H54 (cell line): Measurements from ENCODE around the gene KNG1.
"Not testable (repeated sequence)": the region's sequence is repeated elsewhere in the genome, so short reads cannot be mapped to it uniquely, and the experiment has no call there.

Source experiments
- DNase-seq: peaks from one replicate; pipeline ENCODE4 v3.0.0; 2011; ENCODE audit warnings: low spot score, mixed read lengths; ENCODE audit not compliant: insufficient read length
- FAIRE-seq: peaks from 3 replicates; lab custom pipeline; 2011; peaks lifted over from hg19 to GRCh38; lab: Jason Lieb, UNC
- POLR2A ChIP-seq: IDR thresholded peaks from 2 replicates; pipeline ENCODE4 v1.6.1; 2011; ENCODE audit warnings: low read depth, mild to moderate bottlenecking, low read length

KNG1 gene

GRCh38 chr3:186694288-186695032 is 22.7 kb upstream of the KNG1 start:
- FAIRE-seq (no peak), DNase-seq (no peak)
- TF ChIP-seq POLR2A = no peak

DNA sequence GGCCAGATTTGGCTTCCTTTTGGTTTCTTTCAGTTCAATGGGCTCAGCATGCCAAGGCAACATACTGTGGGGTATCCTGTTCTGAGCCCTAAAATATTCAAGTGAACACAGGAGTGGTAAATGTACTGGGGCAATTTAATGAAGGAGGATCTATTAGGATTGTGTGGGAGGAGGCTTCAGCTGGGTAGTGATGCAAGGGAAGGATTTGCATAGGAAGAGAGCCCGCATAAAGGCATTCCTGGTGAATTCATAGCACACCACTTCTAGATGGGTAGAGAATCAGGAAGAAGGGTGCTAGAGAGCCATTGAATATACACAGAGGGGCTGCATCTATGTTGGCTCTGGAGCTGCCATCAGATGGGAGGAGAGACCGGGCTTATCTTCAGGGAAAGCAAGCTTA is 20.6 kb upstream of the KNG1 start:
- no peak for FAIRE-seq
- DNase-seq = no peak
- no peak for TF ChIP-seq POLR2A

- no peak for DNase-seq
- TF ChIP-seq POLR2A = no peak
- FAIRE-seq = no peak
Observed at GRCh38 chr3:186697510-186697909, 19.6 kb upstream of the KNG1 start.

DNA sequence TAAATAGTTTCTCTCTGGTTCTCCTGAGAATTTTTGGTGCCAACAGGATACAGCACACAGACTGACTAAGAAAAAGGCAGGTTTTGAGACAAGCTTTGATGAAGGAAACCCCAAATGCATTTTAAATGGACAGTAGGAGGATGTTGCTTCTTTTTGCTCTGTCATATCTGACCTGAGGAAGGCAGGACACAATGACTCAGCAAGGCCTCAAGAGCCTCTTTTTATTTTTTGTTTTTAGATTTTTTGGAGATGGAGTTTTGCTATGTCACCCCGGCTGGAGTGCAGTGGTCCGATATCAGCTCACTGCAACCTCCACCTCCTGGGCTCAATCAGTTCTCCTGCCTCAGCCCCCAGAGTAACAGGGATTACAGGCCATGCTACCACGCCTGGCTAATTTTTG is 16.9 kb upstream of the KNG1 start:
- FAIRE-seq (no peak), DNase-seq (no peak)
- no peak for TF ChIP-seq POLR2A

- not testable (repeated sequence) for DNase-seq, FAIRE-seq
Observed at GRCh38 chr3:186702451-186702850, 14.7 kb upstream of the KNG1 start.

- no peak for TF ChIP-seq POLR2A
- DNase-seq = no peak
- no peak for FAIRE-seq
Observed at GRCh38 chr3:186705882-186706780, 11.0 kb upstream of the KNG1 start.

DNA sequence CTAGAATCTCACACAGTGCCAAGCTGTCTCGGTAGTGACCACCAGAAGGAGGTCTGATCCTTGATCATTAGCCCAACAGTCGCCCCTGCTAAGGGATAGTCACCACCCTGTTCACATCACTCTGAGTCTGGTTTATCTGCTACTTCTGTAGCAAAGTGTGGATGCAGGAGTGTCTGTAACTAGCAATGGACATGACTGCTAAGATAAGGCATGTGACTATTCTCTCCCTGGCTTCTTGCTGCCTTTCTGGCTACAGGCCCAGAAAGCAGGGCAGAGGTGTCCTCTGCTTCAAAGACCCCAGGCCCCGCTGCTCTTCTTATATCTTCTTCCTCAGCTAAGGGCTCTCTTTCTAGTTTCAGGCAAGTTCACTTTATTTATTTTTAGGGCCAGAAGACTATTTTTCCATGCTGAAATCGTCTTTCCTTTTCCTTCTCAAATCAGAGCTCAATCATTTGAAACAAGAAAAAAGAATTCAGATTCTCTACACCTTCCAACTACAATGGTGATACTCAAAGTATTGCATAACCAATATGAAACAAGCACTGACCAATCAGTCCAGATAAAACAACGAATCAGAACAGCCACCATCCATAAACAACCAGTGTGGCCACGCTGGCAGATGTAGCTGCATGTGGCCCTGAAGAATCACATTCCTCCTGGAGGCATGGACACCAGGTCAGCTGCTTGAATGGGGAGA is 8.0 kb upstream of the KNG1 start:
- no peak for TF ChIP-seq POLR2A
- DNase-seq (no peak), FAIRE-seq (no peak)

DNA sequence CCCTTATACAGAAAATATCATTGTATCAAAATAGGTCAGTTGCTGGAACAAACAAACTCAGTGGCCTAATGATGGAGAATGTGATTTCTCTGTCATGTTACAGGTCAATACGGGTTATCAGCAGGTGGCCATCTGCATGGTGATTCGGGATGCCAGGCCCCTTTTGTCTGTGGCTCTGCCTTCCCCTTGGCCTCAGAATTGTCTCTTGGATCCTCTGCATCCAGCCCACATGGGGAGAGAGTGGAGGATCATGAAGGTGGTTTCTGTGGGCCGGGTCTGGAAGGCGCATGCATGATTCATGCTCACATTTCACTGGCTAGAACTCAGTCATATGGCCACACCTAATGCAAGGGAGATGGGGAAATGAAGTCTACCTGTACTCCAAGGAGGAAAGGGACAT is 6.5 kb upstream of the KNG1 start:
- not testable (repeated sequence) for FAIRE-seq, DNase-seq

- no peak for FAIRE-seq
- no peak for TF ChIP-seq POLR2A
- no peak for DNase-seq
Observed at GRCh38 chr3:186713499-186713898, 3.7 kb upstream of the KNG1 start.

- FAIRE-seq (no peak), DNase-seq (no peak)
- TF ChIP-seq POLR2A = no peak
Observed at GRCh38 chr3:186719945-186720739, 3.0 kb downstream of the KNG1 start.

DNA sequence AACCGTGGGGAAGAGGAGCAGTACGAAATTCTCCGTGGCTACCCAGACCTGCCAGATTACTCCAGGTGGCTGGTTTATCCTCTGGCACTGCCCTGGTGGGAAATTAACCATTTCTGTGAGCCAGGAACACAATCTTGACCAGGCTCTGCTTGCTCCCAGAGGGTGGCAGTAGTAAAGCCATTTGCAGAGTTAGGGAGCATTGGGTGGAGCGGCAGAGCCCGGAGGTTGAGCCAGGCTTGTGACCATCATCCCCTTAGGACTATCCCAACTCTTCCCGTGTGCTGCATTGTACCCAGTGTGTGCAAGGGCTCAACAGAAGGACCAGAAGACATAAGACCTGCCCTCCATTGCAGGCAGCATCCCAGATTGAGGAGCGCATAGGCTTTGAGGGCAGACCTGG is 5.3 kb downstream of the KNG1 start:
- no peak for TF ChIP-seq POLR2A
- FAIRE-seq (peak; percentile 79), DNase-seq (peak; percentile 28)

DNA sequence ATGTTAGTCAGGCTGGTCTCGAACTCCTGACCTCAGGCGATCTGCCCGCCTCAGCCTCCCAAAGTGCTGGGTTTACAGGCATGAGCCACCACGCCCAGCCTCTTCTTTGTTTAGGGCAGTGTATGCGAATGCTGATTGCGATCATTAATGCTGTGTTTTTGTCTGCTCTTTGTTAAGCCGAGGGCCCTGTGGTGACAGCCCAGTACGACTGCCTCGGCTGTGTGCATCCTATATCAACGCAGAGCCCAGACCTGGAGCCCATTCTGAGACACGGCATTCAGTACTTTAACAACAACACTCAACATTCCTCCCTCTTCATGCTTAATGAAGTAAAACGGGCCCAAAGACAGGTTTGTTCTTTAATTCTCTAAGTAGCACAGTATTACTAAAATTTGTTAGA is 7.8 kb downstream of the KNG1 start:
- FAIRE-seq (no peak), DNase-seq (no peak)
- no peak for TF ChIP-seq POLR2A

GRCh38 chr3:186732169-186732766 is 15.1 kb downstream of the KNG1 start:
- FAIRE-seq (no peak), DNase-seq (no peak)
- no peak for TF ChIP-seq POLR2A
